ENCODE results near the gene GRK3. TPM values are rescaled to one million over a fixed set of nuclear protein-coding genes. Genes with fewer than 3 reads are reported as not detected.

The GRK3 gene
- total and polyA plus RNA-seq, 4 experiments from 2014 or later, result 0.11 to 3.2 (median 1.5) TPM

DNA sequence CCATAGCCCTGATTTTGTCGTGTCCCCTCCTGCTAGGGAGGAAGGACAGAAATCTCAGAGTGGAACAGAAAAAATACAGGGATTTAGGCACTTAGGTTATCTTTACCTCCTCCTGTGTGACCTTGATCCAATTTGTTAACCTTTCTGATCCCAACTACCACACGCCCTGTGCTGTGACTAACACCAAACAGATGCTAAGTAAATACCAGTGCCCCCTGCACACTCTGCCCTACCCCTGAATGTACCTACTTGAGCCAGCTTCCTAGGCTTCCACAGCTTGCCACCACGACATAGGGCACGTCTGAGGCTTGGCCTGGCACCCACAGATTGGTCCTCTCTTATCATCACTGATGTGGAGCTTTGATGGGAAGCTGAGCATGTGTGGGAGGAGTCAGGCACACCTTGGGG lies 186.7 kb downstream of the GRK3 start:
- Histone ChIP-seq H3K36me3 (ENCODE audit: insufficient read depth, low read length) (no peaks in the 10 kb centered on the region), H3K4me1 (ENCODE audit: insufficient read depth, low read length) (no peaks in the 10 kb centered on the region), H3K4me3 (ENCODE audit: low read length in 2 of 2) (no peak overlapping the region), H3K27ac (ENCODE audit: low read depth, low read length) (no peak overlapping the region), H3K9me3 (ENCODE audit: control insufficient read depth in 1 of 2, low read length in 2 of 2) (no peaks in the 10 kb centered on the region), H3K27me3 (ENCODE audit: insufficient read depth, low read length) (no peaks in the 10 kb centered on the region)
- peaks cover 0 to 11% (median 1%) of the 10 kb centered on the region in 4 donors for H3K4me1 Mint-ChIP-seq
- POLR2A ChIA-PET (ENCODE audit: partially characterized antibody), result no interaction called here
- no peak overlapping the region for H3K4me3 Mint-ChIP-seq
- DNase-seq, result no peak
- no peak overlapping the region for H3K27ac Mint-ChIP-seq
- CTCF ChIA-PET (ENCODE audit: partially characterized antibody), result no interaction called here
- H3K36me3 Mint-ChIP-seq, result no peaks in the 10 kb centered on the region
- peaks cover 0 to 3% of the 10 kb centered on the region in 2 donors for H3K27me3 Mint-ChIP-seq
- H3K9me3 Mint-ChIP-seq, result no peaks in the 10 kb centered on the region
- intact Hi-C loops (cut with micrococcal nuclease), result no loop called here

DNA sequence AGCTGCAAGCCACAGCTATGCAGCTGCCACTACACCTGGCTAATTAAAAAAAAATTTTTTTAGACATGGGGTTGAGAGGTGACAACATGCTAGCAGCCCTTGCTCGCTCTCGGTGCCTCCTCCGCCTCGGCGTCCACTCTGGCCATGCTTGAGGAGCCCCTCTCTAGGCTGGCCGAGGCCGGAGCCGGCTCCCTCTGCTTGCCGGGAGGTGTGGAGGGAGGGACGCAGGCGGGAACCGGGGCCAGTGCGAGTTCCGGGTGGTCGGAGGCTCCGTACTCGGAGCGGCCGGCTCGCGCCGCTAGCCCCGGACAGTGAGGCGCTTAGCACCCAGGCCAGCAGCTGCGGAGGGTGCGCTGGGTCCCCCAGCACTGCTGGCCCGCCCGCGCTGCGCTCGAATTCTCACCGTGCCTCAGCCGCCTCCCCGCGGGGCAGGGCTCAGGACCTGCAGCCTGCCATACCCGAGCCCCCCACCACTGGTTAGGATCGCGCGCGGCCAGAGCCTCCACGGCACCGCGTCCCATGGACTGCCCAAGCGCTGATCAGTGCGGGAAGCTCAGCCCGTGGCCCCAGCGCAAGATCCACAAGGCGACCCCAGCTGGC lies 188.2 kb downstream of the GRK3 start:
- no peaks in the 10 kb centered on the region for H3K27me3 ChIP-seq (ENCODE audit: insufficient read depth, low read length)
- no peaks in the 10 kb centered on the region for H3K9me3 Mint-ChIP-seq
- intact Hi-C loops (cut with micrococcal nuclease), result no loop called here
- no peaks in the 10 kb centered on the region for H3K27me3 Mint-ChIP-seq
- no peaks in the 10 kb centered on the region for H3K4me1 ChIP-seq (ENCODE audit: insufficient read depth, low read length)
- no peak for DNase-seq
- H3K4me3 Mint-ChIP-seq, result no peak overlapping the region
- POLR2A ChIA-PET (ENCODE audit: partially characterized antibody), result no interaction called here
- peaks cover 0 to 11% (median 1%) of the 10 kb centered on the region in 4 donors for H3K4me1 Mint-ChIP-seq
- H3K36me3 Mint-ChIP-seq, result no peaks in the 10 kb centered on the region
- no peak overlapping the region for H3K27ac Mint-ChIP-seq
- H3K9me3 ChIP-seq (ENCODE audit: control insufficient read depth in 1 of 2, low read length in 2 of 2), result no peaks in the 10 kb centered on the region
- no peak overlapping the region for H3K4me3 ChIP-seq (ENCODE audit: low read length in 2 of 2)
- H3K27ac ChIP-seq (ENCODE audit: low read depth, low read length), result no peak overlapping the region
- CTCF ChIA-PET (ENCODE audit: partially characterized antibody), result no interaction called here
- H3K36me3 ChIP-seq (ENCODE audit: insufficient read depth, low read length), result no peaks in the 10 kb centered on the region

- no peaks in the 10 kb centered on the region for H3K27me3 Mint-ChIP-seq
- no peak overlapping the region for H3K27ac Mint-ChIP-seq
- Histone ChIP-seq H3K4me1 (ENCODE audit: insufficient read depth, low read length) (no peaks in the 10 kb centered on the region), H3K27ac (ENCODE audit: low read depth, low read length) (no peak overlapping the region), H3K9me3 (ENCODE audit: control insufficient read depth in 1 of 2, low read length in 2 of 2) (no peaks in the 10 kb centered on the region), H3K36me3 (ENCODE audit: insufficient read depth, low read length) (no peaks in the 10 kb centered on the region), H3K27me3 (ENCODE audit: insufficient read depth, low read length) (no peaks in the 10 kb centered on the region), H3K4me3 (ENCODE audit: low read length in 2 of 2) (no peak overlapping the region)
- peaks cover 0 to 11% (median 1%) of the 10 kb centered on the region in 4 donors for H3K4me1 Mint-ChIP-seq
- H3K4me3 Mint-ChIP-seq, result no peak overlapping the region
- intact Hi-C loops (cut with micrococcal nuclease), result no loop called here
- ChIA-PET POLR2A (ENCODE audit: partially characterized antibody) (no interaction called here), CTCF (ENCODE audit: partially characterized antibody) (no interaction called here)
- H3K9me3 Mint-ChIP-seq, result no peaks in the 10 kb centered on the region
- no peak for DNase-seq
- H3K36me3 Mint-ChIP-seq, result no peaks in the 10 kb centered on the region
These were observed 188.8 kb downstream of the GRK3 start for GRCh38 chr22:25753252-25753651.

DNA sequence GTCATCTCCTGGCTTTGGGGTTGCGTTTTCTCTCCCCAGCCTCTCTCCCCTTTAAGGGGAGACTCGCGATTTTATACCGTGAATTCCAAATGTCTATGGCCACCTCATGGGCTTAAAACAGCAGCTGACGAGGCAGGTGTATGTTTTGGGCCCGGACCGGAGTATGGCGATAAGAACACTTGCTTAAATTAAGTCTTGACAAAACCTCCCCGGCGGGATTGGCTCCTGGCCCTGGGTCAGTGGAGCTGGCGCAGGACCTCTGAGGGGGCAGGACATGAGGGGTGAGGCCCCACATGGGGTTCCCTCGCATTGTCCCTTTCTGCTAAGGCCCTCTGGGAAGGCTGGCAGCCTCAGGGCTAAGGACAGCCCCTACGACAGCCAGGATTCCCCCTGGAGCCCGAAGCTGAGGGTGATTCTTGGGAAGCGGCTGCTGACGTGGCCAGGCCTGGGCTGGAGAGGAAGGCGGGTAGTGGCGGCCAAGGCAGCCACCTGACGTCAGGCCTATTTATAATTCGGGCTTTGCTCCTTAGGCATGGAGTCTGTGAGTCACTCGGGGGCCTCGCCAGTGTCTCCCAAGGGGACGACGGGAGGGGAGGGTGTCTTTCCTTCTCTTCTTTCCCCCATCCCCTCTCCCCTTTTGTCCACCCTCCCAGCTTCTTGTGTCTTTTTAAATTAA lies 190.2 kb downstream of the GRK3 start:
- intact Hi-C loops (cut with micrococcal nuclease), result no loop called here
- Histone ChIP-seq H3K36me3 (ENCODE audit: insufficient read depth, low read length) (no peaks in the 10 kb centered on the region), H3K4me3 (ENCODE audit: low read length in 2 of 2) (no peak overlapping the region), H3K9me3 (ENCODE audit: control insufficient read depth in 1 of 2, low read length in 2 of 2) (no peaks in the 10 kb centered on the region), H3K4me1 (ENCODE audit: insufficient read depth, low read length) (no peaks in the 10 kb centered on the region), H3K27ac (ENCODE audit: low read depth, low read length) (no peak overlapping the region), H3K27me3 (ENCODE audit: insufficient read depth, low read length) (no peaks in the 10 kb centered on the region)
- Mint-ChIP-seq H3K36me3 (no peaks in the 10 kb centered on the region), H3K9me3 (no peaks in the 10 kb centered on the region), H3K27ac (no peak overlapping the region), H3K4me3 (no peak overlapping the region), H3K27me3 (peaks cover 1 to 3% of the 10 kb centered on the region in 2 donors), H3K4me1 (peaks cover 0 to 4% (median 1%) of the 10 kb centered on the region in 4 donors)
- ChIA-PET POLR2A (ENCODE audit: partially characterized antibody) (no interaction called here), CTCF (ENCODE audit: partially characterized antibody) (no interaction called here)
- no peak for DNase-seq

DNA sequence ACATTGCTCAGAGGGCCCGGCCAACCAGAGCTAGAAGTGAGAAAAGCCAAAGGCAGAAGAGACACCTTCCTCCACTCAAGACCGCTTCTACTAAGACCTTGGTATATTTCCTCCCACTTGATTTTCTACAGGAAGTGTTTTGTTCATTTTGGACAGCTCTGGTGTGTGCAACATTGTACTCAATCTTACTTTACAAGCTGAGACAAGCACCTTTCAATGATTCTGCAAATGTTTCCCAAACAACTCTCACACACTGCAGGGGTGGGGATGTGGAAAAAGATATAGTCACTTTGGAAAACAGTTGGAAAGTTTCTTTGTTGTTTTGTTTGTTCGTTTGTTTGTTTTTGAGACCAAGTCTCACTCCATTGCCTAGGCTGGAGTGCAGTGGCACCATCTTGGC lies 193.2 kb downstream of the GRK3 start:
- H3K27me3 ChIP-seq (ENCODE audit: insufficient read depth, low read length), result no peaks in the 10 kb centered on the region
- Mint-ChIP-seq H3K27ac (no peak overlapping the region), H3K27me3 (peaks cover 3 to 5% of the 10 kb centered on the region in 2 donors), H3K36me3 (no peaks in the 10 kb centered on the region), H3K9me3 (no peaks in the 10 kb centered on the region), H3K4me1 (no peaks in the 10 kb centered on the region), H3K4me3 (no peak overlapping the region)
- ChIA-PET CTCF (ENCODE audit: partially characterized antibody) (no interaction called here), POLR2A (ENCODE audit: partially characterized antibody) (no interaction called here)
- no peaks in the 10 kb centered on the region for H3K36me3 ChIP-seq (ENCODE audit: insufficient read depth, low read length)
- H3K4me3 ChIP-seq (ENCODE audit: low read length in 2 of 2), result no peak overlapping the region
- no peak overlapping the region for H3K27ac ChIP-seq (ENCODE audit: low read depth, low read length)
- no peaks in the 10 kb centered on the region for H3K9me3 ChIP-seq (ENCODE audit: control insufficient read depth in 1 of 2, low read length in 2 of 2)
- intact Hi-C loops (cut with micrococcal nuclease), result no loop called here
- H3K4me1 ChIP-seq (ENCODE audit: insufficient read depth, low read length), result no peaks in the 10 kb centered on the region
- DNase-seq, result no peak

DNA sequence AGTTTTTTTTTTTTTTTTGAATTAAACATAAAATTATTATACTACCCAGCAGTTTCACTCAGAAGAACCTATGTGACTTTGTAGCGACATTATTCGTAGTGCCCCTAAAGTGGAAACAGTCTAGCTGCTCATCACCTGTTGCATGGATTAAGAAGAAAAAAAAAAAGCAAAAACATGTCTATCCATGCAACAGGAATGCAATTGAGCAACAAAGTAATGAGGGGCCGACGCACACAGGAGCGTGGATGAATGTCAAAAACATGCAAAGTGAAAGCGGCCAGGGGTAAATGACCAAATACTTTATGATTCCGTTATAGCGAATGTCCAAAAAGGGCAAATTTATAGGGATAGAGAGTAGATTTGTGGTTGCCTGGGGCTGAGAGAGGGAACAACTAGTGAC lies 193.8 kb downstream of the GRK3 start:
- H3K9me3 Mint-ChIP-seq, result no peaks in the 10 kb centered on the region
- Histone ChIP-seq H3K4me3 (ENCODE audit: low read length in 2 of 2) (no peak overlapping the region), H3K27ac (ENCODE audit: low read depth, low read length) (no peak overlapping the region), H3K27me3 (ENCODE audit: insufficient read depth, low read length) (no peaks in the 10 kb centered on the region), H3K36me3 (ENCODE audit: insufficient read depth, low read length) (no peaks in the 10 kb centered on the region), H3K4me1 (ENCODE audit: insufficient read depth, low read length) (no peaks in the 10 kb centered on the region), H3K9me3 (ENCODE audit: control insufficient read depth in 1 of 2, low read length in 2 of 2) (no peaks in the 10 kb centered on the region)
- H3K36me3 Mint-ChIP-seq, result no peaks in the 10 kb centered on the region
- POLR2A ChIA-PET (ENCODE audit: partially characterized antibody), result no interaction called here
- DNase-seq, result no peak
- CTCF ChIA-PET (ENCODE audit: partially characterized antibody), result no interaction called here
- H3K27ac Mint-ChIP-seq, result no peak overlapping the region
- peaks cover 0 to under 1% (median 0%) of the 10 kb centered on the region in 4 donors for H3K4me1 Mint-ChIP-seq
- intact Hi-C loops (cut with micrococcal nuclease), result no loop called here
- no peak overlapping the region for H3K4me3 Mint-ChIP-seq
- H3K27me3 Mint-ChIP-seq, result peaks cover 3 to 5% of the 10 kb centered on the region in 2 donors

- no peak for DNase-seq
- Mint-ChIP-seq H3K27ac (no peak overlapping the region), H3K36me3 (no peaks in the 10 kb centered on the region), H3K4me1 (peaks cover 0 to 1% (median 0%) of the 10 kb centered on the region in 4 donors), H3K27me3 (peaks cover 3 to 5% of the 10 kb centered on the region in 2 donors), H3K9me3 (peaks cover 0 to 3% (median 0%) of the 10 kb centered on the region in 8 donors), H3K4me3 (no peak overlapping the region)
- Histone ChIP-seq H3K27ac (ENCODE audit: low read depth, low read length) (no peak overlapping the region), H3K9me3 (ENCODE audit: control insufficient read depth in 1 of 2, low read length in 2 of 2) (no peaks in the 10 kb centered on the region), H3K36me3 (ENCODE audit: insufficient read depth, low read length) (no peaks in the 10 kb centered on the region), H3K4me1 (ENCODE audit: insufficient read depth, low read length) (no peaks in the 10 kb centered on the region), H3K4me3 (ENCODE audit: low read length in 2 of 2) (no peak overlapping the region), H3K27me3 (ENCODE audit: insufficient read depth, low read length) (no peaks in the 10 kb centered on the region)
- ChIA-PET CTCF (ENCODE audit: partially characterized antibody) (no interaction called here), POLR2A (ENCODE audit: partially characterized antibody) (no interaction called here)
- intact Hi-C loops (cut with micrococcal nuclease), result no loop called here
These were observed 195.4 kb downstream of the GRK3 start for GRCh38 chr22:25759825-25760231.
